ENCODE results near the gene C16orf87.

The C16orf87 gene

DNA sequence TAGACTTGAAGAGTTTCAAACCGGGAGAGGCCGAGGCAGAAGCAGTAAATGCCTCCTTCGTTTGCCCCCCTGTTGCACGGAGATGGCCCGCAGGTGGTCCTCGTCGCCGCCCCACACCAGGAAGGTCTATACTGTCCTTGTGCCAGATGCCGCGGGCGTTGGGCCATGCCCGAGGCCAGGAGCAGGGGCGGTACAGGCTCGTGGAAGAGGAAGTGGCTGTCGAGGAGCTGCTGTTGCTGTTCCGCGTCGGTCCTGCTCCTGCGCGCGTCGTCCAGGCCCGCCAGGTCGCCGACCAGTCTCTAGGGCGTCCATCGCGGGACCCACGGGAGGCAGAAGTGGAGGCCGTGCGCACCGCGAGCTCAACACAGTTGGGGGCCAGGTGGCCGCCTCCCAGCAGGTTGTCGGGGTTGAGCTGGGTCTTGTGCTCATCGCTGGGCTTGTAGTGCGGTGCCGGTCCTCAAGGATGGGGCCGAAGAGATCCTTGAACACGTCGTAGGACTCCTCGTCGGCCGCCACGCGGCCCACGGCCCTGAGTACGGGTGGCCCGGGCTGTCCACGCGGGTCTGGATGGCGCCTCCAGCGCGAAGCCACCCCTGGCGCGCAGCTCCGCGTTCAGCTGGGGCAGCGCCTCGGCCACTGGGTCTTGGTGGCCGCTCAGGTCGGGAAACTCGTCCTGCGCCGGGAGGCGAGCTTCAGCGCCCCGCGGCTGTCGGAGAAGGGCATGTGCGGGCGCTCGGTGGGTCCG lies 13.1 kb upstream of the C16orf87 start:
- DNase-seq (ENCODE audit: low read depth): no peak

DNA sequence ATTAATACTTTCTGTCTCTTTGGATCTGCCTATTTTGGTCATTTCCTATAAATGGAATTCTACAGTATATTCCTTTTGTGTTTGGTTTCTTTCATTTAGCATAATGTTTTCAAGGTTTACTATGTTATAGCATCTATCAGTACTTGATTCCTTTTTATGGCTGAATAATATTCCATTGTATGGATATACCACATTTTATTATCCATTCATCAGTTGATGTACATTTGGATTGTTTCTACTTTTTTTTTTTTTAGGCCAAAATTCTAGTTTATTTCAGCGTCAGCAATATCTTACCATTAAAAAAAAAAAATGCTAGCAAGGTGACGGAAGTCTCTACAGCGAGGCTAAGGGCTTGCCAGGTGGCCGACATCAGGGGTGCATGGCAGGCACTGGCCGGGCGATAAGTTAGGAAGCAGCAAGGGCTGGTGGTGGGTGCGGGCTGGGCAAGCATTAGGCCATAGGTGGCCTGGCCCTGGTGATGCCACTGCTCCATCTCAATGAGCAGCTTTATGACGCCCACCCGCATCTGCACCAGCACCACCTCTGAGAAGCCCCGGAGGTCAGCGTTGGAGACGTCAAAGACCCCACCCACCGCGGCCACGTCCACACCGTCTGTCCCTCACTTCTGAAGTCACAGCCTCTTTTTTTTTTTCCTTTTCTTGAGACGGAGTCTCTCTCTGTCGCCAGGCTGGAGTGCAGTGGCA lies 11.4 kb upstream of the C16orf87 start:
- DNase-seq (ENCODE audit: low read depth): no peak

DNA sequence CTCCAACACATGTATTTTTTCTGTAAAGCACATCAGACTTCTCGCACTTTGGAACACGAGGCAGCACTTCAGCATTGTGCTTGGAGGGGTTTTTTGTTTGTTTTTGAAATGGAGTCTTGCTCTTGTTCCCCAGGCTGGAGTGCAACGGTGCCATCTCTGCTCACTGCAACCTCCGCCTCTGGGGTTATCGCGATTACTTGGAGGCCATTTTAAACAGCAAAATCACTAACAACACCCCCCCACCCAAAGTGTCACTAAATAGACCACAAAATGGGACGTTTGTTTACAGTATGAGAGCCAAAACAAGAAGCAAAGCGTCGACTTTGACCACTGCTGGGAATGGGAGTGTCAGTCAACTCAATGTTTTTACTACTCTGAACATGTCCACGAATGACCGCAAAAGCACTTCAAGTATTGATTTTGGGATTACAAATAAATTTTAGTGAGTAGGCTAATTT lies 9.0 kb upstream of the C16orf87 start:
- DNase-seq (ENCODE audit: low read depth): no peak

DNA sequence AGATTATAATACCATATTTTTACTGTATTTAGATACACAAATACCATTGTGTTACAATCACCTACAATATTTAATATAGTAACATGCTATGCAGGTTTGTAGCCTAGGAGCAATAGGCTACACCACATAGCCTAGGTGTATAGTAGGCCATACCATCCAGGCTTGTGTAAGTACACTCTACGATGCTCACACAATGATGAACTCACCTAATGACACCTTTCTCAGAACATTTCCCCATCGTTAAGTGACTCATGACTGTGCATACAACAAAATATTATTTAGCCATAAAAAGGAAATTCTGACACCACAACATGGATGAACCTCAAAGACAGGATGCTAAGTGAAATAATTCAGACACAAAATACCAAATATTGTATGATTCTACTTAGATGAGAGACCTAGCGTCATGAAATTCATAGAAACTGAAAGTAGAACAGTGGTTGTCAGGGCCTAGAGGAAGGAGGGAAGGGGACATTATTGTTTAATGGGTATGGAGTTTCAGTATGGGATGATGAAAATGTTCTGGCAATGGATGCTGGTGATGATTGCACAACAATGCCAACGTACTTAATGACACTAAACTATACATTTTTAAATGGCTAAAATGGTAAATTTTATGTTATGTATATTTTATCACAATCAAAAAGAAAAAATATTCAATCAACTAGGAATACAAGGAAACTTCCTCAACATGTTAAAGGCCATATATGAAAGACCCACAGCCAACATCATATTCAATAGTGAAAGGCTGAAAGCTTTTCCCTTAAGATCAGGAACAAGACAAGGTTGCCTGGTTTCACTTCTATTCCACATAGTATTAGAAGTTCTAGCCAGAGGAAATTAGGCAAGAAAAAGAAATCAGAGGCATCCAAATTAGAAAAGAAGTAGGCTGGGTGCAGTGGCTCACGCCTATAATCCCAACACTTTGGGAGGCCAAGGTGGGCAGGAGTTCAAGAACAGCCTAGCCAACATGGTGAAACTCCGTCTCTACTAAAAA lies 5.9 kb upstream of the C16orf87 start:
- no peak for DNase-seq (ENCODE audit: low read depth)

DNA sequence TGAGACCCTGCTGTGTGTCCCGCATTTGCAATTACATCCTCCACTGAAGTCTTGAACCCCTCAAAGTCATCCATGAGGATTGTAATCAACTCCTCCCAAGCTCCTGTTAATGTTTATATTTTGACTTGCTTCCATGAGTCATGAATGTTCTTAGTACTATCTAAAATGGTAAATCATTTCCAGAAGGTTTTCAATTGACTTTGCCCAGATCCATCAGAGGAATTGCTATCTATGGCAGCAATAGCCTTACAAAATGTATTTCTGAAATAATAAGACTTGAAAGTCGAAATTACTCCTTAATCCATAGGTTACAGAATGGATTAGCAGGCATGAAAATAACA lies 2.5 kb upstream of the C16orf87 start:
- DNase-seq (ENCODE audit: low read depth): no peak

DNA sequence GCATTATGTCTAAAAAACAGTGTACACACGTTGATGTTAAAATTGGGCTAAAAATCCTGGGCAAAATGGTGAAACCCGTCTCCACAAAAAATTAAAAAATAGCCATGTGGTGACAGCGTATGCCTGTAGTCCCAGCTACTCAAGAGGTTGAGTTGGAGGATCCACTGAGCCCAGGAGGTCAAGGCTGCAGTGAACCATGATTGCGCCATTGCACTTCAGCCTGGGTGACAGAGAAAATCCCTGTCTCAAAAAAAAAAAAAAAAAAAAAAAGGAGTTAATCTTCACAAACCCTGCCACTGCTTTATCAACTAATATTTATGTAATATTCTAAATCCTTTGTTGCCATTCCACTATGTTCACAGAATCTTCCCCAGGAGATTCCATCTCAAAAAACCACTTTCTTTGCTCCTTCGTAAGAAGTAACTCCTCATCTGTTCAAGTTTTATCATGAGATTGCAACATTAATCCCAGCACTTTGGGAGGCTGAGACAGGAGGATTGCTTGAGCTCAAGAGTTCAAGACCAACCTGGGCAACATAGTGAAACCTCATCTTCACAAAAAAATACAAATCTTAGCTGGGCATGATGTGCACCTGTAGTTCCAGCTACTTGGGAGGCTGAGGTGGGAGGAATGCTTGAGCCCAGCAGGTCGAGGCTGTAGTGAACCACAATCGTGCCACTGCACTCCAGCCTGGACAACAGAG lies 1.9 kb upstream of the C16orf87 start:
- no peak for DNase-seq (ENCODE audit: low read depth)

DNA sequence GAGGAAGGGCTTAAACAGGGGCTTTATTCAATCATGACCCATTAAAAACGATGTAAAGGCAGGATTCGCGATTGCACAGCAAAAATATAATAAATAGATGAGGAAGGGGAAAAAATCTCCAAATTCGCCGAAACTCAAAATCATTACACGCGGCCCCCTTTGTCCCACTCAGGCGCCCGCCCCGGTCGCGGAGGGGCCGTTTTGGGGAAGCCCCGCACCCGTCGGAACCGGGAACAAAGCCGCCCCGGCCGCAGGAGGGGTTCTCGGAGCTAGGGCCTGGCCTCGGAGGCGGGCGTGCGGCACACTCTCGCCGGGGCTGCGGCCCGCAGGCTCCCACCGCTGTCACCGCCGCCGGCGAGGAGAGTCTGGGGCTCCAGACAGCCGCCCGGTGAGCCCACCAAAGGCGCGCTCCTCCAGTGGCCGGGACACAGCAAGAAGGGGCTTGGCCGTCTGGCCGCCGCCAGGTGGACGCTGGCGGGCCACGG lies 521 bp downstream of the C16orf87 start:
- DNase-seq (ENCODE audit: low read depth): peak; percentile 5

DNA sequence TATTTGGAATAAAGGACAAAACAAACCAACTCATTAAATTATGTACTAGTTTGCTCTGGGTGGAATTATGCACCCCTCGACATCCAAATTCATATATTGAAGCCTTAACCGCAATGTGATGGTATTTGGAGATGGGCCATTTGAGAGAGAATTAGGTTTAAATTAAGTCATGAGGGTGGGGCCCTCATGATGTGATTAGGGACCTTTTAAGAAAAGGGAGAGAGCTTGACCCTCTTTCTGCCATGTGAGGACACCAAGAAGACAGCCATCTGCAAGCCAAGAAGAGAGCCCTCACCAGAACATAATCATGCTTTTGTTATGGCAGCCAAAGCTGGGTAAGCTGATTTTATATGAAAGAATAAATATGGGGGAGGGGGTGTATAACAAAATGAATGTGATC lies 2.0 kb downstream of the C16orf87 start:
- no peak for DNase-seq (ENCODE audit: low read depth)

DNA sequence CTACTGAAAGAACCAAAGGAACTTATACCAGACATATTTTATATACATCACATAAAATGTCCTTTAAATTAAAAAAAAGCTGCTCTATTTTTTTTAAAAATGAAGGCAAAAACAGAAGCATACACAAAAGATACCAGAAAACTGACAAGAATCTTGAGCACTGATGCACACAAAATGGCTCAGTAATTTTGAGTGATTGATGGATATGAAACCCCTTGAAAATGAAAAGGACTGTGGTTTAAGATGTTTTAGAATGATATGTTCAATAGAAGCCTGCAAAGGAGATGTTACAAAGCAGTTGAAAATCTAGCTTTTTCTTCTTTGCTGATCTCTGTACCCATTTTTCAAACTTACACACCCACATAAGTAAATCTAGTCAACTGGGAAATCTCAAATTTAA lies 2.7 kb downstream of the C16orf87 start:
- DNase-seq (ENCODE audit: low read depth): no peak

DNA sequence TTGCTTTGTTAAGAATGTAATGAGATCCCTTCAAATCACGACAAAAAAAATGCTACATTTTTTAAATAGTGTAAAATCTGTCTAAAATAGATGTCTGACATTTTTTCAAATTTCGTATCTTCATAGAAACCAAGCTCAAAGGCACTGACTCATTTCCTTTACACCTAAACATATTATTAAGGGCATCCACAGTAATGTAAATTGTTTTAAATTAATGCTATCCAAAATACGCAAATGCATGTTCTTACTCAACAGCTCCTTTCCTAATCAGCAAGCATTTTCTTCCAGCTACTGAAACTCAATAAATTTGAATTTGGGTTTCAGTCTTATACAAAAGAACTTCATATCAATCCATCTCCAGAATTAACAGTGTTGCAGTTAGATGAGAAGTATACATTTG lies 4.3 kb downstream of the C16orf87 start:
- DNase-seq (ENCODE audit: low read depth): no peak

DNA sequence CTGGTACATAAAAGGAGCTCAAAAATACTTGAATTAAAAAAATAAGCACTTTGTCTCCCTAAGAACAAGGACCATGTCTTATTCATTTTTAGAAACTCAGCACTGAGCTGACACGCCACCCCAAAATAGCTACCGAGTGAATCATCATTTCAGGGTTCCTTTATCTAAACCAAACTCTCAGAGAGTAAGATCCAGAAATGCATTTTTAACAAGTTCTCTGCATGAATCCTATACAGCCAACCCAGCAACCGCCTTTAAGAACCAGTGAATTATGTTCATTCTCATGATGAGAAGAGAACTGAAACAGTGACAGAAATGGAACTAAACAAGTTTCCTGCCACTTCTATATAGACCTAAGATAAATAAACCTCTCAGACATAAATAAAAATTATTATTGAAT lies 8.7 kb downstream of the C16orf87 start:
- DNase-seq (ENCODE audit: low read depth): no peak

DNA sequence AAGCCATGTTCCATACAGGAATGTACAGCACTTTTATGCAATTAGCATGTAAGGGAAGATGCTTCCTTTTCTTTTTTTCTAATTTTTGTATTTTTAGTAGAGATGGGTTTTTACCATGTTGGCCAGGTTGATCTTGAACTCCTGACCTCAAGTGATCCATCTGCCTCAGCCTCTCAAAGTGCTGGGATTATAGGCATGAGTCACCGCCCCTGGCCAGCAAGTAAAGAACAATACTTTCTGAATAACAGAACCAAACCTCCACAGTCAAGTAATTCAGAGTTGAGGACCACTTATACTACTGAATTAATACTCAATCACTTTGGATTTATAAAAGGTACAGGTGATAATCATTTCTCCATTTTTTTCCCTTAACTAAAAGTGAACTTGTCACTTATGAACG lies 13.0 kb downstream of the C16orf87 start:
- DNase-seq (ENCODE audit: low read depth): no peak

DNA sequence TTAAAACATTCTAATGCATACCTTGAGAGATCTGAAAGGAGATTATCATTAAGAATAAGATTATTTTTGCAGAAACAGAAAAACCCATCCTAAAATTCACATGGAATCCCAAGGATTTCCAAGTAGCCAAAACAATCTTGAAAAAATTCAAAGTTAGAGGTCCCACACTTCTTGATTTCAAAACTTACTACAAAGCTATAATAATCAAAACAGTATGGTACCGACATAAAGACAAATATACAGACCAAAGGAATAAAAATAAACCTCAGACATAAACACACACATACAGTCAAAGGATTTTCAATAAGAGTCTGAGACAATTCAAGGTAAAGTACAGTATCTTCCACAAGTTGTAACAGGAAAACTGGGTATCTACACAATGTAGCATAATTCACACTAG lies 16.2 kb downstream of the C16orf87 start:
- no peak for DNase-seq (ENCODE audit: low read depth)

DNA sequence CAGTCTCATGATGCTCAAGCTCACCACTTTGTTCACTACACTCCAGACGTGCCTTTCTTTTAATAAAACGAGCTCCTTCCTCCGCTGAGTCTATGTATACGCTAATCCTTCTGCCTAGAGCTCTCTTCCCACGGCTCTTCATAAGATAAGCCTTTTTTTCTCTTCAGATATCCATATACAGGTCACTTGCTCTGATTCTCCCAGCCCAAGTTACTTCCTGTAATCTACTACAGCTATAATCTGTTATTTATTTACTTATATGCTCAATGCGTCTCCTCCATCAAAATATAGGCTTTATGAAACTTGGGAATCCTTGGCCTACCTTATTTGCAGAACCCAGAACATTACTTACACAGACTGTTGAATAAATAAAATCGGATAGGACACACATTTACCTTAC lies 17.4 kb downstream of the C16orf87 start:
- DNase-seq (ENCODE audit: low read depth): no peak

DNA sequence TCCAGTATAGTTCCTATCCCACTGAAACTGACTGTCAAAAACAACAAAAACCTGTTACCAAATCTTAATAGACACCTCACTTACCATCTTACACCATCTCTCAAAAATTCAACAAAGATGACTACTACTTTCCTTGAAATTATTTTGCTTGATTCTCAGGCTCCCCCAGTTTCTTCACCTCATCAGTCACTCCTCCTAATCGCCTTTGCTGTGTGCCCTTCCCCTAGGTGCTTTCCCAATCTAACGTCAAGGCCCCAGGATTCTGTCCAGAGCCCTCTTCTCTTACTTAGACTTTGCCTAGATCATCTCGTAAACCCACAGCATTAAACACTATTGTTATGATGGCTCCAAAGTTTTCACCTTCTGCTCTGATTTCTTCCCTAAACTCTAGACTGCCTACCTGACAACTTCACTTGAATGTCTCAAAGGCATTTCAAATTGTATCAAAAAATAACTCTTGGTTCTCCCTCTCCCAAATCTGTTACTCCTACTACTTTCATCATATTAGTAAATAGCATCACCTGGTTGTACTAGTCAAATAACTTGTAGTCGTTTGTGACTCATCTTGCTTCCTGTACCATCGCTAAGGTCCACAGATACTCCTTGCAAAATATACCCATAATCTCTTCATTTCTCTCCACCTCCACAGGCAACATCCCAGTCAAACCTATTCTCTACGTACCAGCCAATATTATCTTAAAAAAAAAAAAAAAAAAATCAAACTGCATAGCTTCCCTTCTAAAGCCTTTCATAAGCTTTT lies 18.0 kb downstream of the C16orf87 start:
- DNase-seq (ENCODE audit: low read depth): no peak

DNA sequence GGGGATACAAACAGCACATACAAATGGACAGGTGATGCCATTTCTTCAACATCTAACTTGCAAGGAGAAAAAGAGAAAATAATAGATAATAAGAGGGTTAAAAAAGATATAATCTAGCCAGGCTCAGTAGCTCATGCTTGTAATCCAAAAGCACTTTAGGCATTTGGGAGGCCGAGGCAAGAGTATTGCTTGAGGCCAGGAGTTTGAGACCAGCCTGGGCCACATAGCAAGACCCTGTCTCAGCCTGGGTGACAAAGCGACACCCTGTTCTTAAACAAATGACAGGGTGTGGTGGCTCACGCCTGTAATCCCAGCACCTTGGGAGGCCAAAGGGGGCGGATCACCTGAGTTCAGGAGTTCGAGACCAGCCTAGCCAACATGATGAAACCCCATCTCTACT lies 19.3 kb downstream of the C16orf87 start:
- no peak for DNase-seq (ENCODE audit: low read depth)

DNA sequence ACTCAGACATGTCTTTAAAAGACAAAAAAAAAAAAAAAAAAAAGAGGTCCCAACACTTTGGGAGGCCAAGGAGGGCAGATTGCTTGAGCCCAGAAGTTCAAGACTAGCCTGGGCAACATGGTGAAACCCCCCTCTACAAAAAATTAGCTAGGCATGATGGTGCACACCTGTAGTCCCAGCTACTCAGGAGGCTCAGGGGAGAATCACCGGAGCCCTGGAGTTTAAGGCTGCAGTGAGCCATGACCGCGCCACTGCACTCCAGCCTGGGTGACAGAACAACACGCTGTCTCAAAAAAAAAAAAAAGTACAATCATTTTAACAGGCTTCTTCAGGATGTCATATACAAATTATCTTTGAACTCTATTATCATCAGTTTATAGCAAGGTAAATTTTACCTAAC lies 22.0 kb downstream of the C16orf87 start:
- no peak for DNase-seq (ENCODE audit: low read depth)

DNA sequence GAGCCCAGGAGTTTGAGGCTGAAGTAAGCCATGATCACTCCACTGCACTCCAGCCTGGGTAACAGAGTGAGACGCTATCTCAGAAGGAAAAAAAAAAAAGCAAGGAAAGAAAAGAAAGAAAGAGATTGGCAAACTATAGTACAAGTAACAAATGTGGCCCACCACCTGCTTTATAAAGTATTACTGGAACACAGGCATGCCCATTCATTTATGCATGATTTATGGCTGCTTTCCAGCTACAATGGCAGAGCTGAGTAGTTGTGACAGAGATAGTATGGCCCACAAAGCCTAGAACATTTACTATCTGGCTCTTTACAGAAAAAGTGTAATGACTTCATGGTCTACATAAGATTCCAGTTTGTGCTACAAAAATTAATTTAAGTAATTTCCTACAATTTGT lies 23.6 kb downstream of the C16orf87 start:
- DNase-seq (ENCODE audit: low read depth): no peak

DNA sequence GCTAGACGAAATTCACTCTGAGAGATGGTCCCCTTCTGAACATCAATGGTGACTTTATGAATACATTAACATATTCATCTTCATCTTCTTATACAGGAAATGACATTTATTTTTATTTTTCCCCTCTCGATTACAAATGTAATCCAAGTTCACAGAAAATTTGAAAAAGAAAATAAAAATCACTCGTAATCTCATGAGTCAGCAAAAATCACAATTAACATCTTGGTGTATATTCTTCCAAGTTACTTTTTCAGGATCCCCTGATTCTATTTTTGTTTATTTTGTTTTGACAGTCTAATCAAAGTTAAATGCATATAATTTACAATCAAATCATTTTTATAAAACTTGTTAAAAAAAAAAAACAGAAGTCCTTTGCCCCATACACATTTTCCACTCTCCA lies 27.6 kb downstream of the C16orf87 start:
- no peak for DNase-seq (ENCODE audit: low read depth)

DNA sequence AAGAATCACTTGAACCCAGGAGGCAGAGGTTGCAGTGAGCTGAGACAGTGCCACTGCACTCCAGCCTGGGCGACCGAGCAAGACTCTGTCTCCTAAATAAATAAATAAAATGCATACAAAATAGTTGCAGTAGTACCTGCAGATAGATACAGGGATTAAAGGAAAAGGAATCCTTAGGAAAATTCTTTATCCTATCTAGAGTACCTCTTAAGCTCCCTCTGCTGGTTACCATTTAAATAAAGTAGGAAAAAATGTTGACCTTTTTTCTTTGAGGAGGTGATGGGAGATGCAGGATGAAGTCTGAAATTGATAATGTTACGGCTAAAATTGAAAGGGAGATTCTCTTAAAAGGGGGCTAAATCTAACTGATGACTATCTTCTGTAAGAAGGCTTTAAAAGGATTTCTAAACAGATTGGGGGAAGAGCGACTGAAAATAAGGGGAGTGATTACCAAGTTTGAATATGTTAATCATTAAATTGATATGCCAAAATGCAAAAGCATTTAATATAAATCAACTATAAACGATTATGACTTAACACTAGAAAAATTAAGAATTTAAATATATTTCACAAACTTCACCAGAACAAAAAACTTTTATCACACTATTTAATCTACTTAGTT lies 29.4 kb downstream of the C16orf87 start:
- DNase-seq (ENCODE audit: low read depth): no peak

DNA sequence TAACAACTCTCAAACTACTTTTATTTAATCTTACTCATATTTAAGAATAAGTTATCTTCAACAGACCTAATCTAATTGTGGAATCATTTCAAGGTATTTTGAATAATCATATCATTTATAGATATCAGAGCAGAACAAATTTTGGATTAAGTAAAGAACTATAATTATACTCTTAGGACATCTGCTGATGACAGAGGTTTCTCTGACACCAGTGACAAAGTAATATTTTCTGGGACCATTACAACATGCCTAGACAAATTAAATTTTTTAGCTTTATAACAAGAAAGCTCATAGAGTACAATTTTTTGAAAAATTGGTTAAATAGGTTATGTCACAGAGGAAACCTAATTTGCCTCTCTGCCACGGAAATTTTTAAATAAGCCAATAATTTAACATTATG lies 30.5 kb downstream of the C16orf87 start:
- no peak for DNase-seq (ENCODE audit: low read depth)
